ENCODE data around the gene SYT8. TPM values are rescaled to one million over a fixed set of nuclear protein-coding genes. Genes with fewer than 3 reads are reported as not detected.

SYT8 gene
- total RNA-seq, 2 donors from 2014 or later, result not detected

DNA sequence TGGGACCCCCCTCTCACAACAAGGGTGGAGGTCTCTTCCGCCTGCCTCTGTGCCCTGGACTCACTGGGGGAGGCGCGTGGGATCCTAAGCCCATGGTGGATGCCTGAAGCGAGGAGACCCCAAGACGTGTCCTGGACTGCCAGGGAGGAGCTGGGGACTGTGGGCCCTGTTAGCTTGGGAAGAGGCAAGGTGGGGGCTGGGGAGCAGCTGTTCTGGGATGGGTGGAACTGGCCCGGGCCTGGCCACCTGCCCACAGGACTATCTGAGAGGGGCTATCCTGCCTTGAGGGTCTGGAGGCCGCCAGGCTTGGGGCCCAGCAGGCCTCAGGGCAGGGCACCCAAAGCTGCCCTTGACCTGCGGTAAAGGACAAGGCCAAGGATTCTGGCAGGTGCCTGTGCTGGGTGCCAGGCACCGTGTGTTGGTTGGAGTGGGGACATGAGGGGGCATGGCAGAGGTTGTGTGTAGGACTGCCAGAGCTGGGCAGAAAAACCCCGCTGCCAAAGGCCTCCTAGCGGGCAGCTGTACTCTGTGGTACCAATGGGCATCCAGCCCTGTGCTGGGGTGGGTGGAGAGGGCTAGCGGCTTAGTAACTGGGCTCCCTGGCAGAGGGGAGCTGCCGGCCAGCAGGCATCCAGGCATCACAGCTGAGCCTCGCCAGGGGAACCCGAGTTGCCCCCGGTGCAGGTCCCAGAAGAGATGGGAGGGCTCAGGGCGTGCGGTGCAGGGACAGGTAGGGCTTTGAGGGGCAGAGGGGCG is 18.8 kb downstream of the SYT8 start:
- peak overlapping the region; percentile 99 for H3K4me3 Mint-ChIP-seq
- no peak for ATAC-seq (replicated peaks)
- peak overlapping the region; percentile 100 for H3K27ac Mint-ChIP-seq
- peaks cover 10% of the 10 kb centered on the region for H3K4me1 Mint-ChIP-seq
- no peaks in the 10 kb centered on the region for H3K9me3 Mint-ChIP-seq
- H3K27me3 Mint-ChIP-seq, result no peaks in the 10 kb centered on the region
- peaks cover 45% of the 10 kb centered on the region for H3K36me3 Mint-ChIP-seq (ENCODE audit: low read depth)

- Mint-ChIP-seq H3K4me3 (peak overlapping the region; percentile 99), H3K36me3 (ENCODE audit: low read depth) (peaks cover 48% of the 10 kb centered on the region), H3K27ac (peak overlapping the region; percentile 100), H3K4me1 (peaks cover 10% of the 10 kb centered on the region), H3K27me3 (no peaks in the 10 kb centered on the region), H3K9me3 (no peaks in the 10 kb centered on the region)
- ATAC-seq (replicated peaks), result peak; percentile 34
Observed at GRCh38 chr11:1854132-1854948, 19.6 kb downstream of the SYT8 start.

DNA sequence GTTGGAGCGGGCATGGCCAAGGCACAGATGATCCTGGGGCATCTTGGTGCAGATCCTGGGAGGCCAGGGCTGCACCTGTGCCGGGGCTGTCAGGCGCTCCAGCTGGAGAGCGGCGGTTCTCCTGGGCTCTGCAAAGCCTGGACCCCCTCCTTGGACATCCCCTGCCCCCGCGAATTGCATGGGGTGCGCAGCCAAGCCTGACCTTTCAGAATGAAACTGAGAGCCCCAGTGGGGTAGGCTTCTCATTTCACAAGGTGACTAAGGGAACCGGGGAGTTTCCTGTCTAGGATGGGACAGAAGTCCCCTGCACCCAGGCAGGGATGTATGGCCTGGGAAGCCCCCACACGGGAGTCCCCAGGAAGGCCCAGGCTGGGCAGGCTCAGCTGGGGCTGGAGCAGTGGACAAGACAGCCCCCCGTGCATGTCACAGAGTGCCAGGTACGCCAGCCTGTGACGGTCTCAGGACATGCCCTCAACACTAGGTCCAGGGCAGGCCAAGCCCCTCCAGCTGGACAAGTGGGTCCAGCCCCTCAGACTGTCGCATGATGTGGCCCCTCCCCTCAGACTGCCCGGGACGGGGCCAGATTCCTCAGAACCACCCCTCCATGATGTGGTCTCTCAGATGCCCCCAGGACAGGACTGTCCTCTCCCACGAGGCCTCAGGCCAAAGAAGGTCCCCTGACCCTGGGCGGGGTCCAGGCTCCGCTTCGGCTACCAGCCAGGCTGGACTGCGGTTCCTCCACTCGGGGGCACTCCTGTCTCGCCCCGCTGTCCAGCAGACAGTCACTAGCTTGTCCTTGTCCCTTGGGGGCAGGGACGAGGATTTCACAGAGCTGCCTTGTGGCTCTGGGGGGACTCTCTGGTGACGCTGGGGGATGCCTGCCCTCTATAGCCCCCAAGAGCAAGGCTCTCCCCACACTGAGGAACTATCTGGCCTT is 20.4 kb downstream of the SYT8 start:
- Mint-ChIP-seq H3K27me3 (no peaks in the 10 kb centered on the region), H3K36me3 (ENCODE audit: low read depth) (peaks cover 48% of the 10 kb centered on the region), H3K4me3 (peak overlapping the region; percentile 99), H3K4me1 (peaks cover 10% of the 10 kb centered on the region), H3K27ac (peak overlapping the region; percentile 100), H3K9me3 (no peaks in the 10 kb centered on the region)
- peak; percentile 61 for ATAC-seq (replicated peaks)

DNA sequence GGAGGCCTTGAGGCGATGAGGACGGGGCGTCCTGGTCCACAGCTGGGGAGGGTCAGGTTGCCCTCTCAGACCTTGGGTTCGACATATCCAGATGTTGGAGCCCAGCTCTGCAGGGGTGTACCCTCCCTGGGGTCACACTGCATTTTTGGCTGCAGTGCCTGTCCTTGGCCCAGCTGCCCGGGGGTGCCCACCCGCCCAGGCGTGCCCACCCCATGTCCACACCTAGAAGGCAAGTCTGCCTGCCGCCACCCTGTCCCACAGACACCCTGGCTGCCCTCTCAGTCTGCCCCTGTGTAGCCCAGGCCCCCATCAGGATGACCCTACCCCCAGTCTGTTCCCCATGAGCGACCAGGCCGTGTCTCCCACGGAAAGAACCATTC is 21.1 kb downstream of the SYT8 start:
- Mint-ChIP-seq H3K4me3 (peak overlapping the region; percentile 99), H3K36me3 (ENCODE audit: low read depth) (peaks cover 48% of the 10 kb centered on the region), H3K4me1 (peaks cover 10% of the 10 kb centered on the region), H3K27me3 (no peaks in the 10 kb centered on the region), H3K27ac (peak overlapping the region; percentile 38), H3K9me3 (no peaks in the 10 kb centered on the region)
- ATAC-seq (replicated peaks), result no peak

DNA sequence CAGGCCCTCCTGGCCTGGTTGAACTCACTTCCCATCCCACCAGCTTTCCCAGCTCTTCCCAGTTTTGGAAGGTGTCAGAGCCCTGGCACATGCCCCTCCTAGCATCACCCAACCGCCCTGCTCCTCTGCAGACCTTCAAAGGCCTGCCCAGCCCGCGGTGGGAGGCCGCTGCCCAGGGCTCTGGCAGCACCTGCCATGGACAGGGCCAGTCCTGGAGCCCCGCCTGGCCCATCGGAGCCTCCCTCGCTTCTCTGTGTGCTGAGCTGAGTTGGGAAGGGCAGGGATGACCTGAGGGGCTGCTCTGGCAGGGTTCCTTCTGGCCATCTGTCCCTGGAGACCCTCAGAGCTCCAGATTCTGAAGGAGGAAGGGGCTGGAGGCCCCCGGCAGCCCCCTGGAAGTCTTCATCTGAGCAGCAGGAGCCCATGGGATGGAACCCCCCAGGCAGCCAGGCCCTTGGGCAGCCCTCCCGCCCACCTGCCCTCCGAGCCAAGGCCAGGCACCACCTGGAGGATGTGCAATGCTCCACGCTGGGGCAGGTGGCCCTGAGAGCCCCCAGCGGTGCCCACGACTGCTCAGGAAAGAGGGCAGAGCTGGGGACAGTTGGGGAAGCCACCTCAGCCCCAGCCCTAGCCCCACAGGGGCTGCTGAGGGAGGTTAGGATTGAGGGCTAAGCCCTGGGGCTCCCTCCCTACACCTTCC is 21.7 kb downstream of the SYT8 start:
- peaks cover 10% of the 10 kb centered on the region for H3K4me1 Mint-ChIP-seq
- H3K27ac Mint-ChIP-seq, result peak overlapping the region; percentile 38
- peak overlapping the region; percentile 99 for H3K4me3 Mint-ChIP-seq
- no peak for ATAC-seq (replicated peaks)
- peaks cover 48% of the 10 kb centered on the region for H3K36me3 Mint-ChIP-seq (ENCODE audit: low read depth)
- no peaks in the 10 kb centered on the region for H3K27me3 Mint-ChIP-seq
- H3K9me3 Mint-ChIP-seq, result no peaks in the 10 kb centered on the region

- H3K4me1 Mint-ChIP-seq, result peaks cover 9% of the 10 kb centered on the region
- ATAC-seq (replicated peaks), result no peak
- peaks cover 48% of the 10 kb centered on the region for H3K36me3 Mint-ChIP-seq (ENCODE audit: low read depth)
- H3K27me3 Mint-ChIP-seq, result no peaks in the 10 kb centered on the region
- H3K4me3 Mint-ChIP-seq, result no peak overlapping the region
- H3K9me3 Mint-ChIP-seq, result no peaks in the 10 kb centered on the region
- no peak overlapping the region for H3K27ac Mint-ChIP-seq
Observed at GRCh38 chr11:1857064-1857463, 22.3 kb downstream of the SYT8 start.

DNA sequence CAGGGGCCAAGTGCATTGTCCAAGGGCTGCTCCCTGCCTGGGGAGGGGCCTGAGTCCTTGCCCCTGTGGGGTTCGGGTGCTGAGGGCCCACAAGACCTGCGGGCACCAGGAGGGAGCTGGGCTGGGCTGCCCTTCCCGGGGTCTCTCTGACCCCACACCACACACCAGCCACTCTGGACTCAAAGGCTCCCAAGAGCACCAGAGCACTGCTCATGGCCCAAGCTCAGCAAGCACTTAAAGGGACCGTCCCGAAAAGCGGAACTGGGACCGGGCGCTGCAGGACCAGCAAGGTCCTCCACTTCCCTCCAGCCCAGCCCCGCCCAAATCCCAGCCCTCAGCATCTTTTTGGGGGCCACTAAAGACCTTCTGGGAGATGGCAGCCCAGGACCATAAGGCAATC is 23.4 kb downstream of the SYT8 start:
- H3K9me3 Mint-ChIP-seq, result no peaks in the 10 kb centered on the region
- H3K4me1 Mint-ChIP-seq, result no peaks in the 10 kb centered on the region
- H3K27ac Mint-ChIP-seq, result no peak overlapping the region
- no peak for ATAC-seq (replicated peaks)
- no peaks in the 10 kb centered on the region for H3K27me3 Mint-ChIP-seq
- no peak overlapping the region for H3K4me3 Mint-ChIP-seq
- peaks cover 42% of the 10 kb centered on the region for H3K36me3 Mint-ChIP-seq (ENCODE audit: low read depth)

- H3K4me1 Mint-ChIP-seq, result no peaks in the 10 kb centered on the region
Observed at GRCh38 chr11:1858576-1858975, 23.8 kb downstream of the SYT8 start.

DNA sequence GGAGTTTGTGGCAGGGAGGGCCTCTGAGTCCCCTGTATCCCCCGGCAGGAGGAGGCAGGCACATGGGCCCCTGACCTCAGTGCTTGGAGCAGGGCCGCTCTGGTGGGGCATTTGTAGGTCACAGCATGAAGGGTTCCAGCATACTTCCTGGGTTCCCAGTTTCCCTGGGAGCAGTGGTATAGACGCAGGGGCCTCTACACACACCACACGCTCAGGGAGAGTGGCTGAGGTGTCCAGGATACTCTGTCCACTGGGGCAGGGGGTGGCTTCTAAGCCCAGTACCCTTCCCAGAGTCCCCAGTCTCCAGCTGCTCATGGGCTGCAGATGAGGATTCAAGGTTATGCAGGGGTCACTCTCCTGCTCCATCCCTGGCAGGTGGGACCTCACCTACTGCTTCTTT is 24.2 kb downstream of the SYT8 start:
- no peak for ATAC-seq (replicated peaks)
- peaks cover 34% of the 10 kb centered on the region for H3K36me3 Mint-ChIP-seq (ENCODE audit: low read depth)
- no peaks in the 10 kb centered on the region for H3K27me3 Mint-ChIP-seq
- H3K4me1 Mint-ChIP-seq, result no peaks in the 10 kb centered on the region
- peak overlapping the region; percentile 13 for H3K4me3 Mint-ChIP-seq
- no peaks in the 10 kb centered on the region for H3K9me3 Mint-ChIP-seq
- H3K27ac Mint-ChIP-seq, result peak overlapping the region; percentile 38

More at GRCh38 chr11:1858576-1858975, 23.8 kb downstream of the SYT8 start:
- no peak for ATAC-seq (replicated peaks)
- H3K9me3 Mint-ChIP-seq, result no peaks in the 10 kb centered on the region
- no peak overlapping the region for H3K4me3 Mint-ChIP-seq
- H3K27me3 Mint-ChIP-seq, result no peaks in the 10 kb centered on the region
- H3K27ac Mint-ChIP-seq, result peak overlapping the region; percentile 38
- H3K36me3 Mint-ChIP-seq (ENCODE audit: low read depth), result peaks cover 38% of the 10 kb centered on the region

- H3K27ac Mint-ChIP-seq, result no peak overlapping the region
- H3K9me3 Mint-ChIP-seq, result no peaks in the 10 kb centered on the region
- no peaks in the 10 kb centered on the region for H3K4me1 Mint-ChIP-seq
- H3K4me3 Mint-ChIP-seq, result no peak overlapping the region
- H3K36me3 Mint-ChIP-seq (ENCODE audit: low read depth), result peaks cover 30% of the 10 kb centered on the region
- ATAC-seq (replicated peaks), result no peak
- H3K27me3 Mint-ChIP-seq, result no peaks in the 10 kb centered on the region
Observed at GRCh38 chr11:1860108-1860507, 25.3 kb downstream of the SYT8 start.

DNA sequence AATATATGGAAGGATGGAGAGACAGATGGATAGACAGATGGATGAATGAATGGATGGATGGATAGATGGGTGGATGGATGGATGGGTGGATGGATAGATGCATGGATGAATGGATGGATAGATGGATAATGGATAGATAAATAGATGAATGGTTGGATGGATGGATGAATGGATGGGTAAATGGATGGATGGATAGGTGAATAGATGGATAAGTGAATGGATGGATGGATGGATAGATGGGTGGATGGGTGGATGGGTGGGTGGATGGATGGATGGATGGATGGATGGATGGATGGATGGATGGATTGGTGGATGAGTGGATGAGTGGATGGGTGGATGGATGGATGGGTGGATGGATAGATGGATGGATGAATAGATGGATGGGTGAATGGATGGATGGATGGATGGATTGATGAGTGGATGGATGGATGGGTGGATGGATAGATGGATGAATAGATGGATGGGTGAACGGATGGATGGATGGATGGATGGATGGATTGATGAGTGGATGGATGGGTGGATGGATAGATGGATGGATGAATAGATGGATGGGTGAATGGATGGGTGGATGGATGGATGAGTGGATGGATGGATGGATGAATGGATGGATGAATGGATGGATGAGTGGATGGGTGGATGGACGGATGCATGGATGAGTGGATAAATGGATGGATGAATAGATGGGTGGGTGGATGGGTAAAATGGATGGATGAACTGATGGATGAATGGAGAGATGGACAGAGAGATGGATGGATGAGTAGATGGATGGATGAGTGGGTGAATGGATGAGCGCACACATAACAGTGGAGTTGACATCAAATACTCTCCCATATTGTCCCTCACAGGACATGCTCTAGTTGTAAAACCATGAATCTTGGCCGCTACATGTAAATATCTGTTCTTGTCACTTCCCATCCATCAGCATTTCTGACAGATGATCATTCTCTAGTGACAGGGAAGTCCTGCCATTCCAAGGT is 26.9 kb downstream of the SYT8 start:
- H3K9me3 Mint-ChIP-seq, result no peaks in the 10 kb centered on the region
- H3K36me3 Mint-ChIP-seq (ENCODE audit: low read depth), result peaks cover 36% of the 10 kb centered on the region
- ATAC-seq (replicated peaks), result no peak
- no peak overlapping the region for H3K27ac Mint-ChIP-seq
- H3K27me3 Mint-ChIP-seq, result no peaks in the 10 kb centered on the region
- peaks cover 5% of the 10 kb centered on the region for H3K4me1 Mint-ChIP-seq
- H3K4me3 Mint-ChIP-seq, result no peak overlapping the region

- no peaks in the 10 kb centered on the region for H3K9me3 Mint-ChIP-seq
- no peak overlapping the region for H3K27ac Mint-ChIP-seq
- peaks cover 28% of the 10 kb centered on the region for H3K36me3 Mint-ChIP-seq (ENCODE audit: low read depth)
- no peaks in the 10 kb centered on the region for H3K27me3 Mint-ChIP-seq
- H3K4me3 Mint-ChIP-seq, result no peak overlapping the region
- peaks cover 5% of the 10 kb centered on the region for H3K4me1 Mint-ChIP-seq
- ATAC-seq (replicated peaks), result peak; percentile 25
Observed at GRCh38 chr11:1862588-1863351, 28.0 kb downstream of the SYT8 start.

Data from activated T-helper 17 cell treated with anti-CD3 and anti-CD28 coated beads, Interleukin-2, amount 50 U/mL, for 72 hours (primary cell).